ENCODE results near the gene MRPL51. TPM values are rescaled to one million over a fixed set of nuclear protein-coding genes. Genes with fewer than 3 reads are reported as not detected.
A peak's percentile ranks its signal among the peaks of the same experiment; 100 is the strongest.

MRPL51 gene
- total and polyA plus RNA-seq, 10 of the 15 experiments (the other 5 are each of a cell fraction or from before 2014, with no cell fraction given), result 137 to 1,202 (median 267) TPM

GRCh38 chr12:6444704-6445688 is 48.1 kb downstream of the MRPL51 start, which contains the start of gene CD27:
CD27 (plus strand) TSS chr12:6444955; CDS start chr12:6445096, 141 bp downstream.
- DNase-seq (ENCODE audit: low read depth, low spot score), result no peak
- intact Hi-C loops (cut with micrococcal nuclease; ENCODE audit: unreplicated experiment), result no loop called here
- TF ChIP-seq LARP7 (IDR thresholded peaks at IDR 0.05) (0 out of 2 replicates have a peak, but pooled peaks have one; percentile 31), PAX5 (IDR thresholded peaks at IDR 0.05; ENCODE audit: borderline replicate concordance, low read depth, low read length) (no peak), SMAD1 (IDR thresholded peaks at IDR 0.05; ENCODE audit: low read depth, partially characterized antibody) (peak; percentile 13), BCLAF1 (IDR thresholded peaks at IDR 0.05) (no peak), MXI1 (IDR thresholded peaks at IDR 0.05; ENCODE audit: low read depth, low read length) (peak; percentile 34), ATF7 (IDR thresholded peaks at IDR 0.05; ENCODE audit: low read depth) (no peak), SP1 (IDR thresholded peaks at IDR 0.05; ENCODE audit: low read depth, low read length) (no peak), CHD4 (IDR thresholded peaks at IDR 0.05) (no peak), CREM (IDR thresholded peaks at IDR 0.05; ENCODE audit: low read depth) (peak; percentile 46; the same call in 1 of the 2 replicates), CREB1 (IDR thresholded peaks at IDR 0.05; ENCODE audit: low read depth) (no peak), ZNF592 (IDR thresholded peaks at IDR 0.05) (0 out of 2 replicates have a peak, but pooled peaks have one; percentile 64), ZNF217 (IDR thresholded peaks at IDR 0.05) (no peak), MLLT1 (IDR thresholded peaks at IDR 0.05) (peak; percentile 63), NBN (IDR thresholded peaks at IDR 0.05) (0 out of 2 replicates have a peak, but pooled peaks have one; percentile 14)

More at GRCh38 chr12:6444704-6445688, 48.1 kb downstream of the MRPL51 start, which contains the start of gene CD27:
- no peak within 1 kb of the TSS for H2AFZ ChIP-seq (ENCODE audit: control insufficient read depth, low read depth, low read length)
- SMC1A ChIA-PET (ENCODE audit: uncharacterized antibody, unreplicated experiment), result interaction anchor here (1.1 to 9.8 kb wide), 10 partner anchors 7 to 406 kb away, joined by 3 to 168 read pairs (median 22); partner anchors contain the start of genes CDCA3, TAPBPL and USP5
- BruUV-seq (replicated peaks), result TSS peak; percentile 88
- RAD21 ChIA-PET (ENCODE audit: unreplicated experiment), result interaction anchor here (0.6 to 17.1 kb wide), 9 partner anchors 7 to 190 kb away, joined by 3 to 319 read pairs (median 5); partner anchors contain the start of genes LPAR5 and TAPBPL
- 0 out of 4 replicates have a peak, but pooled peaks cover 0 to 4% of the 10 kb centered on the region in 2 experiments for H3K36me3 ChIP-seq (ENCODE audit: control insufficient read depth in 2 of 2, insufficient read depth in 2 of 2, low read length in 1 of 2)
- POLR2A ChIA-PET, result interaction anchor here (0.5 to 17.5 kb wide), 12 partner anchors 7 to 191 kb away, joined by 3 to 384 read pairs (median 15); partner anchors contain the start of genes LPAR5, MRPL51, TAPBPL and VAMP1
- in situ Hi-C loops (cut with MboI), result no loop called here
- CTCF ChIA-PET, result interaction anchor here (1.0 to 7.2 kb wide), 11 partner anchors 7 to 119 kb away, joined by 4 to 79 read pairs (median 13); partner anchors contain the start of gene TAPBPL
- peaks cover 62% of the 10 kb centered on the region for H3K79me2 ChIP-seq (ENCODE audit: control insufficient read depth, insufficient read depth, low read length)
- no peaks in the 10 kb centered on the region for H4K20me1 ChIP-seq (ENCODE audit: control insufficient read depth, insufficient read depth)
- H3K9ac ChIP-seq (ENCODE audit: control insufficient read depth, insufficient read depth, low read length), result peak within 1 kb of the TSS; percentile 84
- peak within 1 kb of the TSS; percentile 99 for H3K27ac ChIP-seq (ENCODE audit: control insufficient read depth, insufficient read depth)
- H3K4me3 ChIP-seq, result peak within 1 kb of the TSS; percentile 86
- ATAC-seq, result peak; percentile 20
- no peaks in the 10 kb centered on the region for H3K9me3 ChIP-seq (replicated peaks; ENCODE audit: control insufficient read depth, insufficient read depth, low read length)
- FAIRE-seq, result no peak
- peaks cover 48% of the 10 kb centered on the region for H3K4me1 ChIP-seq (ENCODE audit: control insufficient read depth, insufficient read depth, low read length)
- H3K4me2 ChIP-seq (ENCODE audit: control insufficient read depth, insufficient read depth), result peak within 1 kb of the TSS; percentile 99
- no peaks in the 10 kb centered on the region for H3K27me3 ChIP-seq (replicated peaks in 1 of 2; ENCODE audit: control insufficient read depth in 2 of 2, insufficient read depth in 2 of 2, low read length in 1 of 2)
- 0% methylated on average over 16 of the region's 16 CpGs for WGBS (ENCODE audit: insufficient coverage, insufficient replicate concordance, low lambda C conversion rate, missing lambda C conversion rate)

All from GM12878 (cell line).